ENCODE data around the gene IWS1. TPM values are rescaled to one million over a fixed set of nuclear protein-coding genes. Genes with fewer than 3 reads are reported as not detected.

The IWS1 gene
- total and polyA plus RNA-seq, 9 of the 15 experiments (the other 6 are each of a cell fraction or from before 2014, with no cell fraction given): 20.8 to 67.2 (median 46.6) TPM

GRCh38 chr2:127526132-127527000 is at the start of gene IWS1 (continued):
- TF ChIP-seq CREB5 (CRISPR knock-in tag; IDR thresholded peaks at IDR 0.05): no peak
- no peak for TF ChIP-seq ZNF507 (tag; conservative IDR thresholded peaks at IDR 0.05)
- no peak for TF ChIP-seq SREBF2 (CRISPR knock-in tag; IDR thresholded peaks at IDR 0.05)
- TF ChIP-seq SLC30A9 (CRISPR knock-in tag; IDR thresholded peaks at IDR 0.05): no peak
- TF ChIP-seq, protein P1, sequence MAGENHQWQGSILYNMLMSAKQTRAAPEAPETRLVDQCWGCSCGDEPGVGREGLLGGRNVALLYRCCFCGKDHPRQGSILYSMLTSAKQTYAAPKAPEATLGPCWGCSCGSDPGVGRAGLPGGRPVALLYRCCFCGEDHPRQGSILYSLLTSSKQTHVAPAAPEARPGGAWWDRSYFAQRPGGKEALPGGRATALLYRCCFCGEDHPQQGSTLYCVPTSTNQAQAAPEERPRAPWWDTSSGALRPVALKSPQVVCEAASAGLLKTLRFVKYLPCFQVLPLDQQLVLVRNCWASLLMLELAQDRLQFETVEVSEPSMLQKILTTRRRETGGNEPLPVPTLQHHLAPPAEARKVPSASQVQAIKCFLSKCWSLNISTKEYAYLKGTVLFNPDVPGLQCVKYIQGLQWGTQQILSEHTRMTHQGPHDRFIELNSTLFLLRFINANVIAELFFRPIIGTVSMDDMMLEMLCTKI (IDR thresholded peaks at IDR 0.05; ENCODE audit: partially characterized antibody): no peak
- TF ChIP-seq, protein P2, sequence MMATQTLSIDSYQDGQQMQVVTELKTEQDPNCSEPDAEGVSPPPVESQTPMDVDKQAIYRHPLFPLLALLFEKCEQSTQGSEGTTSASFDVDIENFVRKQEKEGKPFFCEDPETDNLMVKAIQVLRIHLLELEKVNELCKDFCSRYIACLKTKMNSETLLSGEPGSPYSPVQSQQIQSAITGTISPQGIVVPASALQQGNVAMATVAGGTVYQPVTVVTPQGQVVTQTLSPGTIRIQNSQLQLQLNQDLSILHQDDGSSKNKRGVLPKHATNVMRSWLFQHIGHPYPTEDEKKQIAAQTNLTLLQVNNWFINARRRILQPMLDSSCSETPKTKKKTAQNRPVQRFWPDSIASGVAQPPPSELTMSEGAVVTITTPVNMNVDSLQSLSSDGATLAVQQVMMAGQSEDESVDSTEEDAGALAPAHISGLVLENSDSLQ (IDR thresholded peaks at IDR 0.05): peak; percentile 25; the same call in 1 of the 2 replicates
- no peak; the same call in 1 of the 2 replicates for TF ChIP-seq TCF7 (IDR thresholded peaks at IDR 0.05; ENCODE audit: borderline replicate concordance)
- peak; percentile 85 for TF ChIP-seq NCOA1 (IDR thresholded peaks at IDR 0.05; ENCODE audit: low read depth)
- peak in 1 of 2 experiments; percentile 53; a peak in 1 of 4 replicates for TF ChIP-seq TEAD1 (CRISPR knock-in tag; IDR thresholded peaks at IDR 0.05)
- peak; percentile 77 for TF ChIP-seq DIDO1 (tag; IDR thresholded peaks at IDR 0.05; ENCODE audit: low read depth)
- no peak for TF ChIP-seq EWSR1 (IDR thresholded peaks at IDR 0.05; ENCODE audit: borderline replicate concordance, low read depth, partially characterized antibody)
- TF ChIP-seq, protein P3, sequence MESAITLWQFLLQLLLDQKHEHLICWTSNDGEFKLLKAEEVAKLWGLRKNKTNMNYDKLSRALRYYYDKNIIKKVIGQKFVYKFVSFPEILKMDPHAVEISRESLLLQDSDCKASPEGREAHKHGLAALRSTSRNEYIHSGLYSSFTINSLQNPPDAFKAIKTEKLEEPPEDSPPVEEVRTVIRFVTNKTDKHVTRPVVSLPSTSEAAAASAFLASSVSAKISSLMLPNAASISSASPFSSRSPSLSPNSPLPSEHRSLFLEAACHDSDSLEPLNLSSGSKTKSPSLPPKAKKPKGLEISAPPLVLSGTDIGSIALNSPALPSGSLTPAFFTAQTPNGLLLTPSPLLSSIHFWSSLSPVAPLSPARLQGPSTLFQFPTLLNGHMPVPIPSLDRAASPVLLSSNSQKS (CRISPR knock-in tag; IDR thresholded peaks at IDR 0.05): no peak
- TF ChIP-seq NR2C1 (IDR thresholded peaks at IDR 0.05): peak; percentile 80
- peak; percentile 89 for TF ChIP-seq NR2C1 (tag; IDR thresholded peaks at IDR 0.05)
- TF ChIP-seq YBX1 (IDR thresholded peaks at IDR 0.05): no peak
- TF ChIP-seq TEAD4 (IDR thresholded peaks at IDR 0.05; ENCODE audit: low read length): no peak; the same call in 1 of the 2 replicates
- TF ChIP-seq TEAD4 (CRISPR knock-in tag; IDR thresholded peaks at IDR 0.05; ENCODE audit: borderline replicate concordance): no peak
- TF ChIP-seq, protein P4, sequence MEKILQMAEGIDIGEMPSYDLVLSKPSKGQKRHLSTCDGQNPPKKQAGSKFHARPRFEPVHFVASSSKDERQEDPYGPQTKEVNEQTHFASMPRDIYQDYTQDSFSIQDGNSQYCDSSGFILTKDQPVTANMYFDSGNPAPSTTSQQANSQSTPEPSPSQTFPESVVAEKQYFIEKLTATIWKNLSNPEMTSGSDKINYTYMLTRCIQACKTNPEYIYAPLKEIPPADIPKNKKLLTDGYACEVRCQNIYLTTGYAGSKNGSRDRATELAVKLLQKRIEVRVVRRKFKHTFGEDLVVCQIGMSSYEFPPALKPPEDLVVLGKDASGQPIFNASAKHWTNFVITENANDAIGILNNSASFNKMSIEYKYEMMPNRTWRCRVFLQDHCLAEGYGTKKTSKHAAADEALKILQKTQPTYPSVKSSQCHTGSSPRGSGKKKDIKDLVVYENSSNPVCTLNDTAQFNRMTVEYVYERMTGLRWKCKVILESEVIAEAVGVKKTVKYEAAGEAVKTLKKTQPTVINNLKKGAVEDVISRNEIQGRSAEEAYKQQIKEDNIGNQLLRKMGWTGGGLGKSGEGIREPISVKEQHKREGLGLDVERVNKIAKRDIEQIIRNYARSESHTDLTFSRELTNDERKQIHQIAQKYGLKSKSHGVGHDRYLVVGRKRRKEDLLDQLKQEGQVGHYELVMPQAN (IDR thresholded peaks at IDR 0.05; ENCODE audit: borderline replicate concordance): peak; percentile 64; the same call in 1 of the 2 replicates
- TF ChIP-seq CHD4 (IDR thresholded peaks at IDR 0.05; ENCODE audit: insufficient read depth, insufficient replicate concordance, low read depth, low read length, poor library complexity, severe bottlenecking): no peak
- no peak for TF ChIP-seq CBX3 (IDR thresholded peaks at IDR 0.05; ENCODE audit: borderline replicate concordance in 1 of 2, low read length in 2 of 2)
- TF ChIP-seq HSF4 (CRISPR knock-in tag; IDR thresholded peaks at IDR 0.05; ENCODE audit: borderline replicate concordance): no peak
